Measurements from ENCODE around the gene DAPK1. TPM values are rescaled to one million over a fixed set of nuclear protein-coding genes. Genes with fewer than 3 reads are reported as not detected.

DAPK1 gene
- total and polyA plus RNA-seq, 8 donors: 29.1 to 98.7 (median 45.4) TPM

GRCh38 chr9:87502391-87503221 lies 4.9 kb downstream of the DAPK1 start:
- H3K4me1 ChIP-seq: peaks cover 9 to 38% (median 35%) of the 10 kb centered on the region in 3 donors
- FAIRE-seq (no peak), DNase-seq (peak in 5 of 6 donors; percentile 76 to 85 (median 78)), ATAC-seq (peak; percentile 41 to 62 (median 56))
- H3K9me3 ChIP-seq: no peaks in the 10 kb centered on the region
- peak overlapping the region in 2 of 4 donors; percentile 18 to 42 for H3K27ac ChIP-seq
- 21 to 27% methylated on average over 7 of the region's 7 CpGs for WGBS, 2 donors
- H3K4me3 ChIP-seq: no peak overlapping the region
- TF ChIP-seq, protein P1, sequence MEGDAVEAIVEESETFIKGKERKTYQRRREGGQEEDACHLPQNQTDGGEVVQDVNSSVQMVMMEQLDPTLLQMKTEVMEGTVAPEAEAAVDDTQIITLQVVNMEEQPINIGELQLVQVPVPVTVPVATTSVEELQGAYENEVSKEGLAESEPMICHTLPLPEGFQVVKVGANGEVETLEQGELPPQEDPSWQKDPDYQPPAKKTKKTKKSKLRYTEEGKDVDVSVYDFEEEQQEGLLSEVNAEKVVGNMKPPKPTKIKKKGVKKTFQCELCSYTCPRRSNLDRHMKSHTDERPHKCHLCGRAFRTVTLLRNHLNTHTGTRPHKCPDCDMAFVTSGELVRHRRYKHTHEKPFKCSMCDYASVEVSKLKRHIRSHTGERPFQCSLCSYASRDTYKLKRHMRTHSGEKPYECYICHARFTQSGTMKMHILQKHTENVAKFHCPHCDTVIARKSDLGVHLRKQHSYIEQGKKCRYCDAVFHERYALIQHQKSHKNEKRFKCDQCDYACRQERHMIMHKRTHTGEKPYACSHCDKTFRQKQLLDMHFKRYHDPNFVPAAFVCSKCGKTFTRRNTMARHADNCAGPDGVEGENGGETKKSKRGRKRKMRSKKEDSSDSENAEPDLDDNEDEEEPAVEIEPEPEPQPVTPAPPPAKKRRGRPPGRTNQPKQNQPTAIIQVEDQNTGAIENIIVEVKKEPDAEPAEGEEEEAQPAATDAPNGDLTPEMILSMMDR (IDR thresholded peaks at IDR 0.05): no peak
- peaks cover 0 to 16% (median 0%) of the 10 kb centered on the region in 3 donors for H3K36me3 ChIP-seq
- intact Hi-C loops (cut with DNase I): loop anchor here in 1 of 3 donors (10.0 kb wide), 2 partner anchors 62 to 162 kb away; no protein-coding TSS in a partner anchor
- H3K27me3 ChIP-seq: no peaks in the 10 kb centered on the region

DNA sequence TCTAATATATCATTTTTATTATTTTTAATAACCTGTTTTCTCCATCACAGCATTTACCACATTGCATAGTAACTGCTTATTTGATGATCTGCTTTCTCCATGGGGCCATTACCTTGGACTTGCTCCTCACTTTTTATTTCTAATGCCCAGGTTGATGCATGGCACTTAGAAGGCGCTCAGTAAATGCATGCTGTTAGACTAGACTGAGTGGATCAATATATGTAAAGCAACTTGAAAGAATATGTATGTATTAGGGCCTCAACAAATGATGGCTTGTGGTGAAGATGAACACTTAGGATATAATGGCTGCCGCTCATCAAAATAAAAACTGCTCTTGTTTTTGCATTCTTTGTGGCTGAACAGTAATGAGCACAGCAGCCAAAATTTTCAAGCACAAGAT lies 5.8 kb downstream of the DAPK1 start:
- WGBS, 2 donors: 94 to 96% methylated on average over 2 of the region's 2 CpGs
- Histone ChIP-seq H3K4me3 (no peak overlapping the region), H3K9me3 (no peaks in the 10 kb centered on the region), H3K27me3 (no peaks in the 10 kb centered on the region), H3K27ac (no peak overlapping the region), H3K4me1 (peaks cover 9 to 38% (median 35%) of the 10 kb centered on the region in 3 donors), H3K36me3 (peaks cover 0 to 19% (median 0%) of the 10 kb centered on the region in 3 donors)
- DNase-seq (no peak), ATAC-seq (no peak), FAIRE-seq (no peak)
- intact Hi-C loops (cut with DNase I): loop anchor here in 1 of 3 donors (10.0 kb wide), 2 partner anchors 61 to 161 kb away; no protein-coding TSS in a partner anchor
- TF ChIP-seq, protein P1 (IDR thresholded peaks at IDR 0.05): no peak

DNA sequence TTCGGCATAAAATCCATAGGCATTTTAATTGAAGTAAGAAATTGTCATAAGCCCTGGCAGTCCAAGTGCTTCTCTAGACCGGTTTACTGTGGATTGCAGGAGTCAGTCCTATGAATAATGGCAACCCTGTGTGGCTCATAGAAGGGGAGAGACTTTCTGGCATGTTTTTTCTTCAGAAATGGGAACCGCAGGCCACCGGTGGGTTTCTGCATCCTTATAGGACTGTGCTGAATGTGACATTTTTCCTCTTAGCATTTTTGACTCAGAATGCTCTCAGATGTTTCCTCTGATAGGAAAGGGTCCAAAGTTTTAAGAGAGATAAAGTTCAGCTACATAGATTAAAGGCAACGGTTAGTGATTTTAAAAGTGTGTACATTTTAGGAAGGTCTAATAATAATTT lies 6.3 kb downstream of the DAPK1 start:
- H3K27ac ChIP-seq: no peak overlapping the region
- intact Hi-C loops (cut with DNase I): loop anchor here in 1 of 3 donors (10.0 kb wide), 2 partner anchors 61 to 161 kb away; no protein-coding TSS in a partner anchor

DNA sequence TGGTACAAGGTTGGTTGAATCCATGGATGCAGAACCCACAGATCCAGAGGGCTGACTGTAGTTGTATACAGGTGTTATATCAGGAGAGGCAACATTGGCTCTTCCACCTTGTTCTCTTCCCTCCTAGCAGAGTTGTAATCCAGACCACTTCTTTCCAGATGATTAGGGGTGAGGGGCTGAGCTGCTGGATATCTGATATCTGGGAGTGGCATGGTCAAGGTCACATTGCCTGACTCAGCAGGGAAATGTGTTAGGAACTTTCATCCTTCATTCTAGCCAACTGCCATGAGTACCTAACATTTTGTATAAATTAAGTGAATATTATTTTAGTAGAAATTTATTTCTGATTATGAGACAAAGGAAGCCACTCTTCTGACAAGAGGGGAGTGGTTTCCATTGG lies 7.3 kb downstream of the DAPK1 start:
- TF ChIP-seq, protein P1 (IDR thresholded peaks at IDR 0.05): no peak
- H3K4me1 ChIP-seq: peaks cover 9 to 34% (median 32%) of the 10 kb centered on the region in 3 donors
- ATAC-seq (no peak), DNase-seq (no peak), FAIRE-seq (no peak)
- H3K36me3 ChIP-seq: peaks cover 0 to 19% (median 0%) of the 10 kb centered on the region in 3 donors
- intact Hi-C loops (cut with DNase I): loop anchor here in 1 of 3 donors (10.0 kb wide), 2 partner anchors 60 to 160 kb away; no protein-coding TSS in a partner anchor
- no peak overlapping the region for H3K27ac ChIP-seq
- H3K9me3 ChIP-seq: no peaks in the 10 kb centered on the region
- H3K27me3 ChIP-seq: no peaks in the 10 kb centered on the region
- no peak overlapping the region for H3K4me3 ChIP-seq

More for the DNA sequence above, 6.3 kb downstream of the DAPK1 start:
- Histone ChIP-seq H3K9me3 (no peaks in the 10 kb centered on the region), H3K36me3 (peaks cover 0 to 19% (median 0%) of the 10 kb centered on the region in 3 donors), H3K4me3 (no peak overlapping the region), H3K4me1 (peaks cover 9 to 38% (median 35%) of the 10 kb centered on the region in 3 donors), H3K27me3 (no peaks in the 10 kb centered on the region)
- FAIRE-seq (no peak), DNase-seq (no peak), ATAC-seq (no peak)
- TF ChIP-seq, protein P1 (IDR thresholded peaks at IDR 0.05): no peak
- 48 to 57% methylated on average over 5 of the region's 5 CpGs for WGBS, 2 donors
